NT2/D1 (cell line): ENCODE measurements around the gene SIRT2.
"Not testable (repeated sequence)": the region's sequence is repeated elsewhere in the genome, so short reads cannot be mapped to it uniquely, and the experiment has no call there.

Experiments
- SUZ12 ChIP-seq: IDR thresholded peaks from 2 replicates; pipeline ENCODE4 v1.6.1; 2011; ENCODE audit not compliant: insufficient read length, insufficient read depth; ENCODE audit errors: extremely low read depth
- ZNF274 ChIP-seq: IDR thresholded peaks from 2 replicates; pipeline ENCODE4 v1.6.1; 2011; ENCODE audit warnings: mild to moderate bottlenecking, low read depth, low read length

GRCh38 chr19:38855751-38856150, 43.7 kb downstream of the SIRT2 start:
- TF ChIP-seq ZNF274, SUZ12: not testable (repeated sequence)
